GM10266 (cell line): ENCODE data around the gene TMEM184C.

Experiments
- DNase-seq: peaks from one replicate; pipeline ENCODE4 v3.0.0; 2012; ENCODE audit errors: extremely low spot score
- TF ChIP-seq, protein P1 (sequence below): IDR thresholded peaks from 2 replicates; pipeline ENCODE4 v1.5.1; 2012; ENCODE audit warnings: mild to moderate bottlenecking, low read depth; ENCODE audit not compliant: control insufficient read depth, insufficient read depth; ENCODE audit errors: missing control alignments

Gene TMEM184C

DNA sequence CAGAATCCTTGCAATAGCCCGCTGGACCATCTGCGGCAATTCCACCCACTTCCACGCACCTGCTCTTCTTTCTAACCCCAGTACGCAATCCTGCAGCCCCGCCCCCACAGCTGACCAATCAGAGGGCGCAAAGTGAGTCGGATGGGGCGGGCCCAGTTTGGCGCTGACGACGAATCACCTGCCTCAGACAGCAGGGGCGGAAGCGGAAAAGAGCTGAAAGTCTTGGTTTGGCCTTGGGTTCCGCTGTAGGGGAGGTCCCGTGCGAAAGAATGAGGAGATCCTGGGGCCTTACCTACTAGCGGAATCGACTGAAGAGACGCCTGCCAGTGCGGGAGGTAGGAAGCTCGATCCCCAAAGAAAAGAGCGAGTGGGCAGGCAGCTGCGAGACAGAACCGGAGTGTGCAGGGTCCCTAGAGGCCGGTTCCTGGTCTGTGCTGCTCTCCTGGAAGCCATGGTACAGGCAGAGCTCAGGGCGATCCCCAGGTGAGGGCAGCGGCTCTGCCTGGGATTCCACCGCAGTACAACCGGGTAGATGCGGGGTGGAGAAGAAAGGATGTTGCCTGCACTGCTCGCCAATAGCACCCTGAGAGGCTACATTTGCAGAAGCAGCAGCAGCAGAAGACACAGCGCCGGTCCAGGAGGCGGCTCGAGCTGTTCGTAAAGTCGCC is at the start of gene TMEM184C:
TMEM184C (plus strand) TSS at position 225 of the 668 bp plus-strand sequence. CDS start 560 bp downstream, outside the sequence.
- TF ChIP-seq, protein P1, sequence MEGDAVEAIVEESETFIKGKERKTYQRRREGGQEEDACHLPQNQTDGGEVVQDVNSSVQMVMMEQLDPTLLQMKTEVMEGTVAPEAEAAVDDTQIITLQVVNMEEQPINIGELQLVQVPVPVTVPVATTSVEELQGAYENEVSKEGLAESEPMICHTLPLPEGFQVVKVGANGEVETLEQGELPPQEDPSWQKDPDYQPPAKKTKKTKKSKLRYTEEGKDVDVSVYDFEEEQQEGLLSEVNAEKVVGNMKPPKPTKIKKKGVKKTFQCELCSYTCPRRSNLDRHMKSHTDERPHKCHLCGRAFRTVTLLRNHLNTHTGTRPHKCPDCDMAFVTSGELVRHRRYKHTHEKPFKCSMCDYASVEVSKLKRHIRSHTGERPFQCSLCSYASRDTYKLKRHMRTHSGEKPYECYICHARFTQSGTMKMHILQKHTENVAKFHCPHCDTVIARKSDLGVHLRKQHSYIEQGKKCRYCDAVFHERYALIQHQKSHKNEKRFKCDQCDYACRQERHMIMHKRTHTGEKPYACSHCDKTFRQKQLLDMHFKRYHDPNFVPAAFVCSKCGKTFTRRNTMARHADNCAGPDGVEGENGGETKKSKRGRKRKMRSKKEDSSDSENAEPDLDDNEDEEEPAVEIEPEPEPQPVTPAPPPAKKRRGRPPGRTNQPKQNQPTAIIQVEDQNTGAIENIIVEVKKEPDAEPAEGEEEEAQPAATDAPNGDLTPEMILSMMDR, result no peak
- peak; percentile 89 for DNase-seq

DNA sequence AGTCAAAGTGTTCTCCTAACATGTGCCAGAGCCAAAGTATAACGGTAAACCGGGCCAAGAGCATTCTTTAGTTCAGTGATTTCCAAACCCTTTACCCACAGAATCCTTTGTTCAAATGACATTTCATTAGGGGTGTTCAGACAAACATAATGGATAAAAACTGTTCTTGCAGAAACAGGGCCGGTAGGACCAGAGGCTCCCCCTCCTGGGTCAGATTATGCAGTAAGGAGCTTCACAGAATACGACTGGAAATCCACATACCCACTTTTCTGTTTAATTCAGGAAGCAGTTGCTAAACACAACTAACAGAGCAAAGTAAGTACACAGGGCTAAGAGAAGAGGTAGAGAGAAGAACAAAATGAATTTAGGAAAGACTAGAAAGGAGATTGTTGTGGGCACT is 46.6 kb upstream of the TMEM184C start:
- DNase-seq, result no peak
- TF ChIP-seq, protein P1, result no peak

DNA sequence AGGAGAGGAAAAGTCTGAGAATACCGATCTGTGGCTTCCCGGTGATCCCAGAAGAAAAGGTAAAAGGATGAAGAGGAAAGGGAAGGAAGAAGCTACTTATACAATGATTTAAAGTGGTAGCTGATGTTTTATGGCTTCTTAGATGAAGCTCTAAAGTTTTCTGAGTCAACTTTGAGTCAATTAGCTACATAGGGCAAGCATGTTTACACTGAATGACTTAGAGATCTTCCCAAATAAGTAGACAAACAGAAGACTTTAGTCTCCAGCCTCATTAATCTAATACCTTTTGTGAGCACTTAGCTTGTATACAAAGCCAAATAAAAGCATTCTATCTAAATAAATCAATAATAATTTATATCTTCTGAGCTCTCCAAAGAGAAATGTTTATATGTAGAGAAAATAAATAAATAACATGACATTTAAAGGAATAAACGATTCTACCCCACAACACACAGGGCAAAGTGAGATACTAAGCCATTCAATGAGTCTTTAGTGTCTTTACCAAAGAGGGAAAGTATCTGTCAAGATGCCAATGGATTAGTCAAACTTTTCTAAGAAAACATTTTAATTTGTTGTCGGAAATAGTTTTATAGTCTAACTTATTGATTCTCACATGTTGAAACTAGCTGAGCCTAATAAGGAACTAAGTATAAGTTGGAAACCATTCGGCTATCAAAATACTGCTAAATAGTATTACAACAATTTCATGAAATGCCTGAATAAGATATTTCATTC is 46.0 kb upstream of the TMEM184C start:
- no peak for DNase-seq
- TF ChIP-seq, protein P1, result no peak

DNA sequence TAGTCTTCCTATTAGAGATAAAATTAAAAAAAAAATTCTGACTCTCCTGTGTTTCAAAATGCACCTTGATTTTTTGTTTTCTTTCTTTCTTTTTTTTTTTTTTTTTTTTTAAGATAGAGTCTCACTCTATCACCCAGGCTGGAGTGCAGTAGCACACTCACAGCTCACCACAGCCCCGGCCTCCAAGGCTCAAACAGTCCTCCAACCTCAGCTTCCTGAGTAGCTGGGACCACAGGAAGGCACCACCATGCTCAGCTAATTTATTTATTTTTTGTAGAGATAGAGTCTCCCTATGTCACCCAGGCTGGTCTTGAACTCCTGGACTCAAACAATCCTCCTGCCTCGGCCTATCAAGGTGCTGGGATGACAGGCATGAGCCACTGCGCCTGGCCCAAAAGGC is 41.1 kb upstream of the TMEM184C start:
- DNase-seq, result no peak
- TF ChIP-seq, protein P1, result no peak

DNA sequence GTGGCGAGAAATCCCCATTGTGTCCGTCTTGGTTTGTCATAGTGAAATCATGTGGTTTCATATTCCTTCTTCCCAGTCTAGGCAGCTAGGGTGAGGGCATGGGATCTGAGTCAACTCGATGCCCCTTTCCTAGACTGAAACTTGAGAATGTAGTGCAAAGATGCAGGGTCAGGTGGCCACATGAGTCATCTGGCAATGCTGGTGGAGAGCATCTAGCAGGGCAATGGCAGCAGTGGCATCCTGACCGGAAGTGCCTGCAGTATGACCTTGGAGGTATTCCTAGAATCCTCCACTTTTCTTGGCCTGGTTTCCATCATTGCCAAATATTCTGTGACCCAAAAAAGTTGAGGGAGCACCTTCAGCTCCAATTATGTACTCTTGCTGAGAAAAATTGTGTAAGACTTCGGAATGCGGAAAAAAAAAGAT is 39.1 kb upstream of the TMEM184C start:
- TF ChIP-seq, protein P1, result no peak

DNA sequence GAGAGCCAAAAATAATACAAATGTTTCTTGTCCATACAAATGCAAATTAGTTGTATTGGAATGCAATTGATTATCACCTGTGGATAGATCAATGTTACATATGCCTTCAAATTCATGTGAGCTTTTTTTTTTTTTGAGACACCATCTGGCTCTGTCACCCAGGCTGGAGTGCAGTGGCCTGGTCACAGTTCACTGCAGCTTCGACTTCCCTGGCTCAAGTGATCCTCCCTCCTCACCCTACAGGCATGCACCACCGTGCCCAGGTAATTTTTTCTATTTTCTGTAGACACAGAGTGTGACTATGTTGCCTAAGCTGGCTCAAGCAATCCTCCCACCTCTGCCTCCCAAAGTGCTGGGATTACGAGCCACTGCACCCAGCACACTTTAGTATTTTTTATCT is 38.6 kb upstream of the TMEM184C start:
- DNase-seq, result no peak
- TF ChIP-seq, protein P1, result no peak

More for the DNA sequence above, 39.1 kb upstream of the TMEM184C start:
- no peak for DNase-seq

DNA sequence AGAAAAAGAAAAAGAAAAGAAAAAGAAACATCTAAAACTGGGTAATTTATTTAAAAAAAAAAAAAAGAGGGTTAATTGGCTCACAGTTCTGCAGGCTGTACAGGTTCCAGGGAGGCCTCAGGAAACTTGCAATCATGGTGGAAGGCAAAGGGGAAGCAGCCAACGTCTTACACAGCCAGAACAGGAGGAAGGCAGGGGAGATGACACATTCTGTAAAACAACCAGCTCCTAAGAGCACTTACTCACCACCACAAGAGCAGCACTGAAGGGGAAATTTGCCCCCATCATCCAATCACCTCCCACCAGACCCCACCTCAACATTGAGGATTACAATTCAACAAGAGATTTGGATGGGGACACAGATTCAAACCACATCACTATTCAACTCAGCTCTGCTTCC is 36.8 kb upstream of the TMEM184C start:
- TF ChIP-seq, protein P1, result no peak
- DNase-seq, result no peak
